Measurements from ENCODE around the gene IFFO2. TPM values are rescaled to one million over a fixed set of nuclear protein-coding genes. Genes with fewer than 3 reads are reported as not detected.
A peak's percentile ranks its signal among the peaks of the same experiment; 100 is the strongest.
"Not testable (repeated sequence)": the region's sequence is repeated elsewhere in the genome, so short reads cannot be mapped to it uniquely, and the experiment has no call there.

Gene IFFO2
- total RNA-seq, 1 experiment from 2014 or later = 18.7 TPM

DNA sequence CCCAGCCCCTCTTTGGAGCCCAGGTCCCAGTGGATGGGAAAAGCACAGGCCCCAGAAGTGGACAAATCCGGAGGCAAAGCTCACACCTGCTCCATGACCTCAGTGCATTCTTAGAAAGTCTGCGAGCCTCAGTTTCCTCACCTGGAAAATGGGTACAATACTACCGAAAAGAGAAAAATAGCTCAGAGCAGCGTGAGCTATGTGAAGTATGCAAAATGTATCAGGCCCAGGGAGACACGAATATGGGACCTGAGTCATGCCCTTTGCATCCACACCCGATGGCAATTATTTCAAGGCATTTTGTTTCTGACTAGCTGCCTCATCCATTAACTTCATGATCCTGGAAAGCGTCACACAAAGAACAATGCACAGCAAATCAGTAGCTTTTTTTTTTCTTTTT, 63.4 kb downstream of the IFFO2 start:
- DNase-seq = no peak
- ChIA-PET CTCF (interaction anchor here (0.7 to 0.9 kb wide), 2 partner anchors 10 to 148 kb away, joined by 3 to 4 read pairs; no protein-coding TSS in a partner anchor), POLR2A (no interaction called here)
- no peaks in the 10 kb centered on the region for H3K9me3 Mint-ChIP-seq (ENCODE audit: unreplicated experiment)
- H3K4me1 ChIP-seq = peaks cover 29% of the 10 kb centered on the region
- H3K9me3 ChIP-seq = no peaks in the 10 kb centered on the region
- peaks cover 7% of the 10 kb centered on the region for H3K4me1 Mint-ChIP-seq (ENCODE audit: low read depth, unreplicated experiment)
- H3K4me3 Mint-ChIP-seq (ENCODE audit: unreplicated experiment) = no peak overlapping the region
- peaks cover 12% of the 10 kb centered on the region for H3K36me3 Mint-ChIP-seq (ENCODE audit: insufficient read depth, unreplicated experiment)
- no peaks in the 10 kb centered on the region for H3K36me3 ChIP-seq (ENCODE audit: control insufficient read depth, insufficient read depth, low read length)
- TF ChIP-seq, protein P1, sequence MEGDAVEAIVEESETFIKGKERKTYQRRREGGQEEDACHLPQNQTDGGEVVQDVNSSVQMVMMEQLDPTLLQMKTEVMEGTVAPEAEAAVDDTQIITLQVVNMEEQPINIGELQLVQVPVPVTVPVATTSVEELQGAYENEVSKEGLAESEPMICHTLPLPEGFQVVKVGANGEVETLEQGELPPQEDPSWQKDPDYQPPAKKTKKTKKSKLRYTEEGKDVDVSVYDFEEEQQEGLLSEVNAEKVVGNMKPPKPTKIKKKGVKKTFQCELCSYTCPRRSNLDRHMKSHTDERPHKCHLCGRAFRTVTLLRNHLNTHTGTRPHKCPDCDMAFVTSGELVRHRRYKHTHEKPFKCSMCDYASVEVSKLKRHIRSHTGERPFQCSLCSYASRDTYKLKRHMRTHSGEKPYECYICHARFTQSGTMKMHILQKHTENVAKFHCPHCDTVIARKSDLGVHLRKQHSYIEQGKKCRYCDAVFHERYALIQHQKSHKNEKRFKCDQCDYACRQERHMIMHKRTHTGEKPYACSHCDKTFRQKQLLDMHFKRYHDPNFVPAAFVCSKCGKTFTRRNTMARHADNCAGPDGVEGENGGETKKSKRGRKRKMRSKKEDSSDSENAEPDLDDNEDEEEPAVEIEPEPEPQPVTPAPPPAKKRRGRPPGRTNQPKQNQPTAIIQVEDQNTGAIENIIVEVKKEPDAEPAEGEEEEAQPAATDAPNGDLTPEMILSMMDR (IDR thresholded peaks at IDR 0.05; ENCODE audit: insufficient read depth in 1 of 2, low read depth in 1 of 2, low read length in 1 of 2, severe bottlenecking in 1 of 2, unreplicated experiment in 1 of 2) = no peak
- H3K27me3 Mint-ChIP-seq (ENCODE audit: insufficient read depth, unreplicated experiment) = no peaks in the 10 kb centered on the region
- H3K4me3 ChIP-seq (ENCODE audit: low read depth, low read length) = no peak overlapping the region
- no peaks in the 10 kb centered on the region for H3K27me3 ChIP-seq (replicated peaks; ENCODE audit: control insufficient read depth, insufficient read depth, low read length)
- intact Hi-C loops (cut with micrococcal nuclease; ENCODE audit: unreplicated experiment) = no loop called here
- no peak overlapping the region for H3K27ac Mint-ChIP-seq (ENCODE audit: unreplicated experiment)
- BruUV-seq (replicated peaks) = no TSS peak

DNA sequence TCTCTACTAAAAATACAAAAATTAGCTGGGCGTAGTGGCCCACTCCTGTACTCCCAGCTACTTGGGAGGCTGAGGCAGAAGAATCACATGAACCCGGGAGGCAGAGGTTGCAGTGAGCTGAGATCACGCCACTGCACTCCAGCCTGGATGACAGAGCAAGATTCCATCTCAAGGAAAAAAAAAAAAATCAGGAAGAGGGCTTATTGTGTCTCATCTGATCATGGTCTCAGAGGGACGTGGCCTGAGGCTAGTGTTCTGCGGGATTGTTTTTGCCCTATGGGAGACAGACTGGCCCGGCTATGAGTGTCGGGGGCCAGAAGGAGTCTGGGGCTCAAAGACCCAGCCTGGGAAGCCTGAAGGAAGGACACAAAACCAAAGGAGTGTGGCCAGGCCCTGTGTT, 64.6 kb downstream of the IFFO2 start:
- CTCF ChIA-PET = interaction anchor here (0.7 kb wide), 1 partner anchor 75 kb away, joined by 5 read pairs; no protein-coding TSS in a partner anchor

DNA sequence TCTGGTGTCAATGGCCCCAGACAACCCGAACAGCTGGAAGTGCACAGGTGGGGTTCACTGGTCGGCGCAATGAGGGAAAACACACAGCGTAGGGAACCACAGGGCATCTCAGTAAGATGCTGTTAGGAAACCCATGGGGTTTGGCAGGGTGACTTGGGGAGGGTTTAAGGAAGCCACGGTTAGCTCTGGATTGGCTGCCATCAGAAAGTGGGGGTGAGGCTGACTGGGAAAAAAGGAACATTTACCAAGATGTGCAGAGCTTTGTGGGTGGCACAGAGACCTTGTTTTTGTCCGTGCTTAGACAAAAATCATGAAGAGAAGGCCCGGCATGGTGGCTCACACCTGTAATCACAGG, 65.1 kb downstream of the IFFO2 start:
- Histone ChIP-seq H3K9me3 (no peaks in the 10 kb centered on the region), H3K4me1 (peaks cover 23% of the 10 kb centered on the region), H3K27me3 (replicated peaks; ENCODE audit: control insufficient read depth, insufficient read depth, low read length) (no peaks in the 10 kb centered on the region), H3K36me3 (ENCODE audit: control insufficient read depth, insufficient read depth, low read length) (no peaks in the 10 kb centered on the region), H3K4me3 (ENCODE audit: low read depth, low read length) (no peak overlapping the region)
- Mint-ChIP-seq H3K27ac (ENCODE audit: unreplicated experiment) (no peak overlapping the region), H3K36me3 (ENCODE audit: insufficient read depth, unreplicated experiment) (peaks cover 8% of the 10 kb centered on the region), H3K4me1 (ENCODE audit: low read depth, unreplicated experiment) (peaks cover 7% of the 10 kb centered on the region), H3K4me3 (ENCODE audit: unreplicated experiment) (no peak overlapping the region), H3K27me3 (ENCODE audit: insufficient read depth, unreplicated experiment) (no peaks in the 10 kb centered on the region), H3K9me3 (ENCODE audit: unreplicated experiment) (no peaks in the 10 kb centered on the region)
- ChIA-PET CTCF (interaction anchor here (0.7 kb wide), 1 partner anchor 75 kb away, joined by 5 read pairs; no protein-coding TSS in a partner anchor), POLR2A (no interaction called here)
- TF ChIP-seq, protein P1 (IDR thresholded peaks at IDR 0.05; ENCODE audit: insufficient read depth in 1 of 2, low read depth in 1 of 2, low read length in 1 of 2, severe bottlenecking in 1 of 2, unreplicated experiment in 1 of 2) = no peak
- BruUV-seq (replicated peaks) = no TSS peak
- intact Hi-C loops (cut with micrococcal nuclease; ENCODE audit: unreplicated experiment) = no loop called here
- DNase-seq = no peak

More for the DNA sequence above, 64.6 kb downstream of the IFFO2 start:
- H3K4me3 ChIP-seq (ENCODE audit: low read depth, low read length); BruUV-seq (replicated peaks); H3K4me1 Mint-ChIP-seq (ENCODE audit: low read depth, unreplicated experiment); DNase-seq; H3K27me3 Mint-ChIP-seq (ENCODE audit: insufficient read depth, unreplicated experiment); H3K9me3 Mint-ChIP-seq (ENCODE audit: unreplicated experiment); H3K4me3 Mint-ChIP-seq (ENCODE audit: unreplicated experiment); intact Hi-C loops (cut with micrococcal nuclease; ENCODE audit: unreplicated experiment); POLR2A ChIA-PET; H3K36me3 ChIP-seq (ENCODE audit: control insufficient read depth, insufficient read depth, low read length); H3K27me3 ChIP-seq (replicated peaks; ENCODE audit: control insufficient read depth, insufficient read depth, low read length); H3K9me3 ChIP-seq: not testable (repeated sequence)
- Mint-ChIP-seq H3K27ac (ENCODE audit: unreplicated experiment) (peak overlapping the region; percentile 21), H3K36me3 (ENCODE audit: insufficient read depth, unreplicated experiment) (peaks cover 12% of the 10 kb centered on the region)
- peaks cover 28% of the 10 kb centered on the region for H3K4me1 ChIP-seq
